ENCODE data around the gene CALHM2. TPM values are rescaled to one million over a fixed set of nuclear protein-coding genes. Genes with fewer than 3 reads are reported as not detected.

CALHM2 gene
- total and polyA plus RNA-seq, 2 of the 13 experiments (the other 11 are each of a cell fraction or from before 2014, with no cell fraction given): 0.15 TPM; not detected in 1

- in situ Hi-C loops (cut with HindIII; ENCODE audit: extremely low pct_ligation_motif_present, low pct_unique_long_range_greater_than_20kb) (no loop called here), intact Hi-C loops (cut with micrococcal nuclease; ENCODE audit: unreplicated experiment) (no loop called here)
- BruUV-seq (replicated peaks): no TSS peak
- POLR2A ChIA-PET: no interaction called here
- no peak for DNase-seq (ENCODE audit: low spot score)
- 95% methylated on average over 10 of the region's 23 CpGs for WGBS (ENCODE audit: low lambda C conversion rate)
- H3K36me3 ChIP-seq (replicated peaks in 1 of 2; ENCODE audit: control insufficient read depth in 1 of 2, insufficient read depth in 2 of 2, low read length in 2 of 2): peaks cover 19 to 39% of the 10 kb centered on the region in 2 experiments; a peak in 4 of 5 replicates
- H3K27me3 ChIP-seq (ENCODE audit: control insufficient read depth in 1 of 2, insufficient read depth in 2 of 2, low read length in 2 of 2): peaks cover 2 to 11% of the 10 kb centered on the region in 2 experiments; a peak in 3 of 5 replicates
- no peaks in the 10 kb centered on the region for H4K20me1 ChIP-seq (ENCODE audit: insufficient read depth, low read length)
- CTCF ChIA-PET (ENCODE audit: low intra/inter-chr PET ratio, low total read pairs): no interaction called here
- H3K79me2 ChIP-seq (ENCODE audit: insufficient read depth, low read length): no peaks in the 10 kb centered on the region
- no peak for FAIRE-seq
- no peak overlapping the region for H3K9ac ChIP-seq (ENCODE audit: insufficient read depth, low read depth, low read length)
- no peak for TF ChIP-seq ZNF276 (CRISPR knock-in tag; IDR thresholded peaks at IDR 0.05; ENCODE audit: low read depth)
- no peak for TF ChIP-seq ZNF207 (IDR thresholded peaks at IDR 0.05; ENCODE audit: borderline replicate concordance)
- TF ChIP-seq HMG20B (CRISPR knock-in tag; conservative IDR thresholded peaks at IDR 0.05): no peak
- peak; percentile 84 for TF ChIP-seq AGO2 (optimal IDR thresholded peaks at IDR 0.05; ENCODE audit: low read depth, low read length)
- no peak for TF ChIP-seq NCOR1 (IDR thresholded peaks at IDR 0.05; ENCODE audit: borderline replicate concordance, low read length)
- TF ChIP-seq GABPB1 (CRISPR knock-in tag; IDR thresholded peaks at IDR 0.05): no peak
- TF ChIP-seq RBM22 (optimal IDR thresholded peaks at IDR 0.05; ENCODE audit: low read length): peak; percentile 43
- no peak for TF ChIP-seq HNRNPL (IDR thresholded peaks at IDR 0.05; ENCODE audit: low read depth, low read length)
- no peak for TF ChIP-seq ZNF18 (CRISPR knock-in tag; IDR thresholded peaks at IDR 0.05; ENCODE audit: insufficient replicate concordance)
- TF ChIP-seq ZNF607 (CRISPR knock-in tag; IDR thresholded peaks at IDR 0.05; ENCODE audit: borderline replicate concordance): no peak
- no peak for TF ChIP-seq DNMT3B (CRISPR knock-in tag; conservative IDR thresholded peaks at IDR 0.05)
- TF ChIP-seq, protein P1, sequence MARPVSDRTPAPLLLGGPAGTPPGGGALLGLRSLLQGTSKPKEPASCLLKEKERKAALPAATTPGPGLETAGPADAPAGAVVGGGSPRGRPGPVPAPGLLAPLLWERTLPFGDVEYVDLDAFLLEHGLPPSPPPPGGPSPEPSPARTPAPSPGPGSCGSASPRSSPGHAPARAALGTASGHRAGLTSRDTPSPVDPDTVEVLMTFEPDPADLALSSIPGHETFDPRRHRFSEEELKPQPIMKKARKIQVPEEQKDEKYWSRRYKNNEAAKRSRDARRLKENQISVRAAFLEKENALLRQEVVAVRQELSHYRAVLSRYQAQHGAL (CRISPR knock-in tag; IDR thresholded peaks at IDR 0.05; ENCODE audit: not compliant biosample characterization): no peak
- no peak for TF ChIP-seq FOXO1 (CRISPR knock-in tag; IDR thresholded peaks at IDR 0.05)
- TF ChIP-seq ZNF883 (CRISPR knock-in tag; IDR thresholded peaks at IDR 0.05; ENCODE audit: not compliant biosample characterization): no peak
- TF ChIP-seq, protein P2, sequence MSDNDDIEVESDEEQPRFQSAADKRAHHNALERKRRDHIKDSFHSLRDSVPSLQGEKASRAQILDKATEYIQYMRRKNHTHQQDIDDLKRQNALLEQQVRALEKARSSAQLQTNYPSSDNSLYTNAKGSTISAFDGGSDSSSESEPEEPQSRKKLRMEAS (IDR thresholded peaks at IDR 0.05): no peak
- ATAC-seq: no peak
- no peaks in the 10 kb centered on the region for H3K9me3 ChIP-seq (ENCODE audit: low read length)
- H3K27ac ChIP-seq (ENCODE audit: extremely low read length, insufficient read depth, low read length): no peak overlapping the region
- peaks cover 5% of the 10 kb centered on the region; the same call in 1 of the 2 replicates for H3K4me1 ChIP-seq (ENCODE audit: insufficient read depth, low read length)
- H3K4me2 ChIP-seq (ENCODE audit: low read depth, low read length): no peak overlapping the region
- H3K4me3 ChIP-seq (replicated peaks in 1 of 3; ENCODE audit: insufficient read depth in 1 of 3, low read depth in 2 of 3, low read length in 3 of 3): no peak overlapping the region
- no peak overlapping the region for H2AFZ ChIP-seq (ENCODE audit: low read length)
These were observed 5.0 kb downstream of the CALHM2 start for GRCh38 chr10:103447187-103447586.
